H1 (cell line): ENCODE data around the gene ANKRD7. TPM values are rescaled to one million over a fixed set of nuclear protein-coding genes. Genes with fewer than 3 reads are reported as not detected.

Experiments used
- CTCF ChIA-PET: fragments of 300-600 bp; sonication (Branson Sonifier 250); formaldehyde crosslinking; loops from one replicate; lab custom pipeline; 2021; ENCODE audit not compliant: partially characterized antibody; lab: Charles Lee
- POLR2A ChIA-PET: fragments of 300-600 bp; sonication (Branson Sonifier 250); formaldehyde crosslinking; loops from one replicate; lab custom pipeline; 2021; ENCODE audit warnings: inconsistent platforms; ENCODE audit not compliant: partially characterized antibody; lab: Charles Lee
- DNase-seq, 2 experiments: peaks; one replicate each; pipeline versions ENCODE4 v3.0.0 to v3.0.0-alpha.2; 2010 to 2022; ENCODE audit warnings: low spot score in 2 of 2, low read depth in 1 of 2, mixed read lengths in 1 of 2
- FAIRE-seq: peaks from 2 replicates; lab custom pipeline; 2011; peaks lifted over from hg19 to GRCh38; lab: Jason Lieb, UNC
- H2AFZ ChIP-seq: 2 replicates; pipeline ENCODE4 v1.8.1; 2012; ENCODE audit warnings: low read length, inconsistent platforms
- H2AK5ac ChIP-seq: 2 replicates; pipeline ENCODE4 v1.6.1; 2013; ENCODE audit warnings: low read depth, low read length
- H2BK120ac ChIP-seq: replicated peaks from 2 replicates; pipeline ENCODE3; 2013; ENCODE audit warnings: low read depth, low read length, inconsistent platforms
- H2BK12ac ChIP-seq: 2 replicates; pipeline ENCODE4 v1.6.1; 2013; ENCODE audit warnings: low read depth, low read length
- H2BK15ac ChIP-seq: 2 replicates; pipeline ENCODE4 v1.6.1; 2013; ENCODE audit warnings: low read length
- H2BK20ac ChIP-seq: 2 replicates; pipeline ENCODE4 v1.6.1; 2013; ENCODE audit warnings: low read length
- H2BK5ac ChIP-seq: 2 replicates; pipeline ENCODE4 v1.6.1; 2013; ENCODE audit warnings: low read depth, low read length
- H3K14ac ChIP-seq: 2 replicates; pipeline ENCODE4 v1.6.1; 2013; ENCODE audit warnings: inconsistent platforms; ENCODE audit not compliant: insufficient read length
- H3K18ac ChIP-seq: 2 replicates; pipeline ENCODE4 v1.6.1; 2013; ENCODE audit warnings: low read length; ENCODE audit errors: extremely low read depth
- H3K23ac ChIP-seq: 2 replicates; pipeline ENCODE4 v1.6.1; 2013; ENCODE audit warnings: inconsistent platforms; ENCODE audit not compliant: insufficient read length
- H3K23me2 ChIP-seq: 2 replicates; pipeline ENCODE4 v1.6.1; 2013; ENCODE audit warnings: low read depth, low read length
- H3K27ac ChIP-seq: 2 replicates; pipeline ENCODE4 v1.6.1; 2011; ENCODE audit warnings: low read depth, low read length, inconsistent platforms
- H3K27me3 ChIP-seq, 4 experiments: replicated peaks in 1 of 4; 1 replicate in 1 of 4; 2 replicates in 3 of 4; pipeline versions ENCODE4 v1.6.1 to v1.8.1; 2011 to 2013; ENCODE audit warnings: low read length in 3 of 4, mild to moderate bottlenecking in 3 of 4, inconsistent platforms in 2 of 4, mixed read lengths in 2 of 4, moderate library complexity in 1 of 4; ENCODE audit not compliant: control insufficient read depth in 3 of 4, insufficient read depth in 3 of 4; ENCODE audit errors: extremely low read depth in 1 of 4
- H3K36me3 ChIP-seq, 4 experiments: 2 replicates each; pipeline versions ENCODE4 v1.6.1 to v1.8.1; 2011 to 2013; ENCODE audit warnings: mild to moderate bottlenecking in 4 of 4, low read length in 3 of 4, moderate library complexity in 2 of 4, control low read depth in 1 of 4, inconsistent platforms in 1 of 4; ENCODE audit not compliant: insufficient read depth in 4 of 4, control insufficient read depth in 2 of 4
- H3K4ac ChIP-seq: replicated peaks from 2 replicates; pipeline ENCODE3; 2013; ENCODE audit warnings: low read length, low read depth, mixed read lengths, inconsistent platforms; ENCODE audit not compliant: insufficient read length
- H3K4me1 ChIP-seq, 4 experiments: replicated peaks in 1 of 4; 1 replicate in 1 of 4; 2 replicates in 3 of 4; pipeline versions ENCODE4 v1.6.1 to v1.8.1; 2011 to 2013; ENCODE audit warnings: low read length in 3 of 4, inconsistent platforms in 2 of 4, mixed read lengths in 1 of 4; ENCODE audit not compliant: insufficient read depth in 4 of 4, control insufficient read depth in 3 of 4
- H3K4me2 ChIP-seq, 2 experiments: 2 replicates each; pipeline versions ENCODE4 v1.6.1 to v1.8.1; 2011 to 2013; ENCODE audit warnings: low read depth in 2 of 2, low read length in 2 of 2, control low read depth in 1 of 2, inconsistent platforms in 1 of 2, mild to moderate bottlenecking in 1 of 2; ENCODE audit not compliant: insufficient read depth in 1 of 2
- H3K4me3 ChIP-seq, 4 experiments: fragments of 200-600, 300-600 bp in 1 of 4; sonication (generic), shearing (Covaris generic), sonication (Bioruptor Twin) in 1 of 4; 2 replicates each; pipeline versions ENCODE4 v1.5.1 to v1.8.1; 2011 to 2016; ENCODE audit warnings: low read length in 4 of 4, low read depth in 3 of 4, control low read depth in 2 of 4, inconsistent platforms in 2 of 4, mild to moderate bottlenecking in 2 of 4, mixed read lengths in 1 of 4, moderate library complexity in 1 of 4; ENCODE audit not compliant: insufficient read depth in 2 of 4; ENCODE audit errors: extremely low read depth in 1 of 4
- H3K56ac ChIP-seq: replicated peaks from 2 replicates; pipeline ENCODE3; 2013; ENCODE audit warnings: low read depth, mild to moderate bottlenecking, mixed read lengths, low read length, inconsistent platforms; ENCODE audit not compliant: insufficient read length
- H3K79me1 ChIP-seq: 2 replicates; pipeline ENCODE4 v1.6.1; 2013; ENCODE audit warnings: low read depth, low read length, control low read depth
- H3K79me2 ChIP-seq, 2 experiments: 2 replicates each; pipeline versions ENCODE4 v1.6.1 to v1.8.1; 2012 to 2013; ENCODE audit warnings: low read length in 2 of 2, mild to moderate bottlenecking in 2 of 2, inconsistent platforms in 1 of 2; ENCODE audit not compliant: insufficient read depth in 2 of 2, control insufficient read depth in 1 of 2
- H3K9ac ChIP-seq, 4 experiments: replicated peaks in 1 of 4; 1 replicate in 1 of 4; 2 replicates in 3 of 4; pipeline versions ENCODE4 v1.6.1 to v1.8.1; 2011 to 2013; ENCODE audit warnings: low read depth in 3 of 4, low read length in 3 of 4, control low read depth in 2 of 4, mild to moderate bottlenecking in 2 of 4, moderate library complexity in 2 of 4, inconsistent platforms in 1 of 4; ENCODE audit errors: extremely low read depth in 1 of 4
- H3K9me3 ChIP-seq, 2 experiments: 2 replicates each; pipeline versions ENCODE4 v1.6.1 to v1.8.1; 2012 to 2013; ENCODE audit warnings: mild to moderate bottlenecking in 2 of 2, moderate library complexity in 2 of 2, control low read depth in 1 of 2, inconsistent platforms in 1 of 2, low read depth in 1 of 2, low read length in 1 of 2, mixed read lengths in 1 of 2; ENCODE audit not compliant: insufficient read depth in 2 of 2
- H4K20me1 ChIP-seq, 2 experiments: replicated peaks in 1 of 2; 2 replicates each; pipeline versions ENCODE3 to v1.8.1; 2011 to 2013; ENCODE audit warnings: inconsistent platforms in 2 of 2, low read length in 2 of 2, mild to moderate bottlenecking in 1 of 2; ENCODE audit not compliant: insufficient read depth in 2 of 2, control insufficient read depth in 1 of 2
- H4K5ac ChIP-seq: 2 replicates; pipeline ENCODE4 v1.6.1; 2013; ENCODE audit warnings: low read length, low read depth, mixed read lengths, inconsistent platforms; ENCODE audit not compliant: insufficient read length
- H4K8ac ChIP-seq: 2 replicates; pipeline ENCODE4 v1.8.0; 2013; ENCODE audit warnings: mild to moderate bottlenecking, moderate library complexity, low read length, inconsistent platforms; ENCODE audit not compliant: insufficient read depth; ENCODE audit errors: extremely low read depth
- H4K91ac ChIP-seq: replicated peaks from 2 replicates; pipeline ENCODE3; 2013; ENCODE audit warnings: low read length, mixed read lengths, inconsistent platforms; ENCODE audit not compliant: insufficient read length
- CREB1 ChIP-seq: IDR thresholded peaks from 2 replicates; pipeline ENCODE4 v1.6.1; 2012; ENCODE audit warnings: inconsistent platforms
- HDAC2 ChIP-seq, 2 experiments: fragments of 300-600 bp in 1 of 2; sonication (generic) in 1 of 2; IDR thresholded peaks; 2 replicates each; pipeline ENCODE4 v1.6.1; 2011 to 2012; ENCODE audit warnings: low read depth in 2 of 2, low read length in 2 of 2, mild to moderate bottlenecking in 2 of 2, moderate library complexity in 2 of 2, borderline replicate concordance in 1 of 2, inconsistent platforms in 1 of 2
- TAF7 ChIP-seq: optimal IDR thresholded peaks from 2 replicates; pipeline ENCODE3; 2011; ENCODE audit warnings: low read depth, mild to moderate bottlenecking, inconsistent platforms, low read length, moderate library complexity, borderline replicate concordance
- WGBS, 2 experiments: shearing (Covaris generic) in 1 of 2; methylation state at CpG; one replicate each; pipeline versions ENCODE4 v1.1.6 to v1.1.7; 2013 to 2015; ENCODE audit warnings: low lambda C conversion rate in 2 of 2, mixed read lengths in 2 of 2, inconsistent platforms in 1 of 2, low coverage in 1 of 2, missing lambda C conversion rate in 1 of 2; ENCODE audit not compliant: insufficient replicate concordance in 2 of 2, insufficient coverage in 1 of 2, insufficient read length in 1 of 2; ENCODE audit errors: extremely low coverage in 1 of 2, missing lambda C conversion rate in 1 of 2; 5-methylcytosine and 5-hydroxymethylcytosine counted together
- polyA plus RNA-seq, 7 experiments: library from polyadenylated mRNA; depleted of rRNA in 3 of 7; stranded (reverse) in 5 of 7; unstranded in 2 of 7; fragments of >200 nt in 5 of 7; fragments of 200-250 nt in 2 of 7; gene quantifications; 1 replicate in 5 of 7; 2 replicates in 1 of 7; 4 replicates in 1 of 7; pipeline versions ENCODE4 v1.2.1 to v1.2.3, GENCODE V29; 2011 to 2013; ENCODE audit warnings: missing spikeins in 2 of 7, mixed read lengths in 2 of 7
- total RNA-seq: library from RNA; stranded (reverse); fragmentation: NEBNext Ultra II Directional; extraction: Animal tissue kit (Norgen Biotek cat#: 25700); gene quantifications from 2 replicates; pipeline ENCODE4 v1.2.1, GENCODE V29; 2021

Gene ANKRD7
- total and polyA plus RNA-seq, 2 of the 8 experiments (the other 6 are each of a cell fraction or from before 2014, with no cell fraction given) = not detected

GRCh38 chr7:118233799-118234198, 9.3 kb downstream of the ANKRD7 start:
- Histone ChIP-seq H2BK20ac (no peak overlapping the region), H3K79me1 (no peaks in the 10 kb centered on the region), H3K18ac (no peak overlapping the region), H3K27ac (no peak overlapping the region), H3K4ac (no peak overlapping the region), H3K4me1 (no peaks in the 10 kb centered on the region), H3K79me2 (no peaks in the 10 kb centered on the region), H3K9ac (no peak overlapping the region), H3K23ac (no peak overlapping the region), H4K8ac (no peak overlapping the region), H2BK15ac (no peak overlapping the region), H3K36me3 (no peaks in the 10 kb centered on the region), H4K5ac (no peak overlapping the region), H2BK12ac (no peak overlapping the region), H3K27me3 (no peaks in the 10 kb centered on the region), H2BK120ac (no peak overlapping the region), H3K4me2 (no peak overlapping the region), H3K23me2 (no peaks in the 10 kb centered on the region), H3K9me3 (no peaks in the 10 kb centered on the region), H4K91ac (no peak overlapping the region), H4K20me1 (no peaks in the 10 kb centered on the region), H2AK5ac (no peak overlapping the region), H2BK5ac (no peak overlapping the region), H3K56ac (no peak overlapping the region), H3K14ac (no peak overlapping the region), H2AFZ (no peak overlapping the region), H3K4me3 (no peak overlapping the region)
- CTCF ChIA-PET = no interaction called here
- 92% methylated on average over 1 of the region's 1 CpG; no CpG with 5 or more reads in 1 of the 2 experiments for WGBS, 2 experiments
- POLR2A ChIA-PET = no interaction called here
- TF ChIP-seq CREB1 (no peak), TAF7 (no peak), HDAC2 (IDR thresholded peaks at IDR 0.05; ENCODE audit: borderline replicate concordance in 1 of 2, low read depth in 2 of 2, low read length in 2 of 2) (no peak)
- DNase-seq (no peak), FAIRE-seq (no peak)
